Measurements from ENCODE around the gene GPR78. TPM values are rescaled to one million over a fixed set of nuclear protein-coding genes. Genes with fewer than 3 reads are reported as not detected.
A peak's percentile ranks its signal among the peaks of the same experiment; 100 is the strongest.

Gene GPR78
- total RNA-seq, 1 donor from 2014 or later = not detected

- DNase-seq (ENCODE audit: low read depth) = no peak
Observed at GRCh38 chr4:8586246-8586645, 6.1 kb downstream of the GPR78 start.

GRCh38 chr4:8586671-8587468 is 6.7 kb downstream of the GPR78 start:
- DNase-seq (ENCODE audit: low read depth) = no peak

- DNase-seq (ENCODE audit: low read depth) = no peak
Observed at GRCh38 chr4:8587469-8588195, 7.4 kb downstream of the GPR78 start.

GRCh38 chr4:8588196-8588470 is 7.9 kb downstream of the GPR78 start:
- no peak for DNase-seq (ENCODE audit: low read depth)

GRCh38 chr4:8589336-8589735 is 9.1 kb downstream of the GPR78 start:
- DNase-seq (ENCODE audit: low read depth) = no peak

GRCh38 chr4:8589823-8590545 is 9.8 kb downstream of the GPR78 start:
- DNase-seq (ENCODE audit: low read depth) = no peak

GRCh38 chr4:8590546-8590880 is 10.3 kb downstream of the GPR78 start:
- DNase-seq (ENCODE audit: low read depth) = no peak

GRCh38 chr4:8591114-8591513 is 10.9 kb downstream of the GPR78 start:
- DNase-seq (ENCODE audit: low read depth) = no peak

- DNase-seq (ENCODE audit: low read depth) = no peak
Observed at GRCh38 chr4:8591626-8592365, 11.6 kb downstream of the GPR78 start.

- no peak for DNase-seq (ENCODE audit: low read depth)
Observed at GRCh38 chr4:8592366-8593263, 12.4 kb downstream of the GPR78 start, which contains the start of gene CPZ. Gene CPZ (plus strand): TSS chr4:8592765. CDS start chr4:8592834, 69 bp downstream.

GRCh38 chr4:8593264-8594096 is 13.3 kb downstream of the GPR78 start:
- DNase-seq (ENCODE audit: low read depth) = no peak

- peak; percentile 62 for DNase-seq (ENCODE audit: low read depth)
Observed at GRCh38 chr4:8594097-8595038, 14.2 kb downstream of the GPR78 start.

GRCh38 chr4:8595237-8596087 is 15.3 kb downstream of the GPR78 start:
- DNase-seq (ENCODE audit: low read depth) = no peak

GRCh38 chr4:8596891-8597290 is 16.7 kb downstream of the GPR78 start:
- DNase-seq (ENCODE audit: low read depth) = no peak

- DNase-seq (ENCODE audit: low read depth) = no peak
Observed at GRCh38 chr4:8597319-8597718, 17.1 kb downstream of the GPR78 start.

GRCh38 chr4:8597791-8598190 is 17.6 kb downstream of the GPR78 start:
- no peak for DNase-seq (ENCODE audit: low read depth)

GRCh38 chr4:8598391-8599090 is 18.3 kb downstream of the GPR78 start:
- DNase-seq (ENCODE audit: low read depth) = no peak

- no peak for DNase-seq (ENCODE audit: low read depth)
Observed at GRCh38 chr4:8599091-8599460, 18.9 kb downstream of the GPR78 start.
